ENCODE results near the gene CELF2.

DNA sequence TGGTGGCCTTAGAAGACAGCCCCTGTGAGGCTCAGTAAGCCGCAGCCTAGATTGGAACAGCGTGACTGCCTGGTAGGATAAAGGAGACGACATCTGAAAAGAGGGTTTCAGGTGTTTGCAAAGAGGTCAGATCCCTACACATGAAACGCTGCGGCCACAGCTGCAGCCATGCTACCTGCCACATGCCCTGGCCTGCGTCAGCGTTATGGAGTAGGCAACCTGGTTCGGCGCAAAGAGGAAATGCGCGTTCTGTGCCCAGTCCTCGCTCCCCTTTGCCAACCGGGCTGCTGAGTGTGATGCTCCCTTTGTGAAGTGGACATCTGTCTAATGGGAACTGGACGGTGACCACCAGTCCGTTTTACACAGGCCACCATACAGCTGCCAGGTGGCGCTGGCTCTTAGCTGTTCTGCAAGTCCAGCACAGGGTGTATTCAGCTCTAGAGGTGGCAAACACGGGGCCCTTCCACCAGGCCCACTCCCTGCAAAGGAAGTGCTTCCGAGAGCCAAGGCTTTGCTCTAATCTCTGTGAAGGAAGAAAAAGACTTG lies 160.3 kb downstream of the CELF2 start:
- TF ChIP-seq, protein P1, sequence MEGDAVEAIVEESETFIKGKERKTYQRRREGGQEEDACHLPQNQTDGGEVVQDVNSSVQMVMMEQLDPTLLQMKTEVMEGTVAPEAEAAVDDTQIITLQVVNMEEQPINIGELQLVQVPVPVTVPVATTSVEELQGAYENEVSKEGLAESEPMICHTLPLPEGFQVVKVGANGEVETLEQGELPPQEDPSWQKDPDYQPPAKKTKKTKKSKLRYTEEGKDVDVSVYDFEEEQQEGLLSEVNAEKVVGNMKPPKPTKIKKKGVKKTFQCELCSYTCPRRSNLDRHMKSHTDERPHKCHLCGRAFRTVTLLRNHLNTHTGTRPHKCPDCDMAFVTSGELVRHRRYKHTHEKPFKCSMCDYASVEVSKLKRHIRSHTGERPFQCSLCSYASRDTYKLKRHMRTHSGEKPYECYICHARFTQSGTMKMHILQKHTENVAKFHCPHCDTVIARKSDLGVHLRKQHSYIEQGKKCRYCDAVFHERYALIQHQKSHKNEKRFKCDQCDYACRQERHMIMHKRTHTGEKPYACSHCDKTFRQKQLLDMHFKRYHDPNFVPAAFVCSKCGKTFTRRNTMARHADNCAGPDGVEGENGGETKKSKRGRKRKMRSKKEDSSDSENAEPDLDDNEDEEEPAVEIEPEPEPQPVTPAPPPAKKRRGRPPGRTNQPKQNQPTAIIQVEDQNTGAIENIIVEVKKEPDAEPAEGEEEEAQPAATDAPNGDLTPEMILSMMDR (IDR thresholded peaks at IDR 0.05): no peak
- TF ChIP-seq POLR2A (IDR thresholded peaks at IDR 0.05) (no peak), EP300 (IDR thresholded peaks at IDR 0.05) (no peak)
